Measurements from ENCODE around the gene NEURL1.

The NEURL1 gene

DNA sequence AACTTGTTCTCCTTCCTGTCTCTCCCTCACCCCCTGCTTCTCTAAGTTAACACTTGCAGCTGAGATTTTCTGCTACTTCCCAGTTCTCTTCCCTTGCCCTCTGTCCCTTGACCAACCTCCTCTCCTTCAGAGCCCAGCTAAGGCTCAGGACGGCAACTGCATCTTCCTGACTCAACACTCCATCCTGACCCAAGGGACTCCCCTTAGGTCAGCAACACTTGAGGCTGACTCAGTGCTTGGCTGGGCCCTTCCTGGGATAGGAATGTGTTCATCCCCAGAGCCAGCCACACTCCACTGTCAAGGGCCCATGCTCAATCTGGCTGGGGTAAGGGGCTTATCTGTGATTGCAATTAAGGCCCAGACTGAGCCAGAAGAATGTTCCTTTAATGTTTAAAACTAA lies 44.8 kb upstream of the NEURL1 start:
- no peak for DNase-seq (ENCODE audit: low read depth)
- TF ChIP-seq POLR2A (IDR thresholded peaks at IDR 0.05; ENCODE audit: extremely low read depth, insufficient read length) = no peak
- TF ChIP-seq, protein P1, sequence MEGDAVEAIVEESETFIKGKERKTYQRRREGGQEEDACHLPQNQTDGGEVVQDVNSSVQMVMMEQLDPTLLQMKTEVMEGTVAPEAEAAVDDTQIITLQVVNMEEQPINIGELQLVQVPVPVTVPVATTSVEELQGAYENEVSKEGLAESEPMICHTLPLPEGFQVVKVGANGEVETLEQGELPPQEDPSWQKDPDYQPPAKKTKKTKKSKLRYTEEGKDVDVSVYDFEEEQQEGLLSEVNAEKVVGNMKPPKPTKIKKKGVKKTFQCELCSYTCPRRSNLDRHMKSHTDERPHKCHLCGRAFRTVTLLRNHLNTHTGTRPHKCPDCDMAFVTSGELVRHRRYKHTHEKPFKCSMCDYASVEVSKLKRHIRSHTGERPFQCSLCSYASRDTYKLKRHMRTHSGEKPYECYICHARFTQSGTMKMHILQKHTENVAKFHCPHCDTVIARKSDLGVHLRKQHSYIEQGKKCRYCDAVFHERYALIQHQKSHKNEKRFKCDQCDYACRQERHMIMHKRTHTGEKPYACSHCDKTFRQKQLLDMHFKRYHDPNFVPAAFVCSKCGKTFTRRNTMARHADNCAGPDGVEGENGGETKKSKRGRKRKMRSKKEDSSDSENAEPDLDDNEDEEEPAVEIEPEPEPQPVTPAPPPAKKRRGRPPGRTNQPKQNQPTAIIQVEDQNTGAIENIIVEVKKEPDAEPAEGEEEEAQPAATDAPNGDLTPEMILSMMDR (IDR thresholded peaks at IDR 0.05; ENCODE audit: low read depth, low read length) = no peak
- TF ChIP-seq, protein P2, sequence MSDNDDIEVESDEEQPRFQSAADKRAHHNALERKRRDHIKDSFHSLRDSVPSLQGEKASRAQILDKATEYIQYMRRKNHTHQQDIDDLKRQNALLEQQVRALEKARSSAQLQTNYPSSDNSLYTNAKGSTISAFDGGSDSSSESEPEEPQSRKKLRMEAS (IDR thresholded peaks at IDR 0.05; ENCODE audit: low read depth, low read length) = no peak
- TF ChIP-seq MYC (IDR thresholded peaks at IDR 0.05; ENCODE audit: low read depth, low read length) = no peak
- H3K4me3 ChIP-seq (ENCODE audit: low read depth, low read length) = no peak overlapping the region

DNA sequence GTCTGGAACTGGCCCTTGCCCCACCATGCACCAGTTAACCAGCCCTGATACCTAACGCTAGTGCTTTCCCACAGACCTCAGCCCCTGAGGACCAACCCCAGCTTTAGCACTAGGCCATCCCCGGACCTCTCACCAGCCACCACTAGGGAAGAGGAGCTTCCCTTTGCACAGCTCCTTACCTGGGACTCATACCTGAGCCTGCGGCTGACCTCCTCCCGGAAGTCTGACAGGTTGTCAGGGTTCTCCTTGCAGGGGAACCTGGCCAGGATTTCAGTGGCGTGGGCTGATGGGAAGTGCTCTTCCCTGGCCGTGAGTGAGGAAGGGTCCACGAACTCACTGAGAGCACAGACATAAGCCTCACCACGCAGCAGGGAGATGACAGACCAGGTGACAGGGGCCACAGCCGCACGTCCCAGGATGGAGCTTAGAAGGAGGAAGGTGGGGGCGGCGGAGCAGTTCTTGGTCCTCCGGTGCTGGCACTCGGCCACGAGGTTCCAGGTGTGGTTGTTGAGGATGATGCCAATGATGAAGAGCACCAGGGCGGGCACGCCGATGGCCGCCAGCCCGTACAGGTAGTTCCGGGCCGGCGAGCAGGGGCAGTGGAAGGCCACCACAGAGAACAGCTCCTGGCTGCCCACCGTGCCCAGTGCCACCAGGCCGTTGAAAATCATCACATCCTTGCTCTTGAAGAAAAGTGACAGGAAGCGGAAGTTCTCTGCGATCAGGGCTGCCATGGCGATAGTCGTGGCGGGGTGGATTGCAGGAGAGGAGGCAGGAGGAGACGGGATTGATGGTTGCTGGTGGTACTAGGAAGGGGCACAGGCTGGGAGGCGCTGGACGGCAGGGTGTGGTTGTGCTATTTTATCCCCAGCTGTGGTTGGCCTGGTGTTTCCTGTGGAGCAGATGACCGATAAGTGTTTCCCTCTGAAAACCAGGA lies 44.0 kb upstream of the NEURL1 start:
- no peak for DNase-seq (ENCODE audit: low read depth)
- H3K4me3 ChIP-seq (ENCODE audit: low read depth, low read length) = no peak overlapping the region
- TF ChIP-seq, protein P2 (IDR thresholded peaks at IDR 0.05; ENCODE audit: low read depth, low read length) = no peak
- TF ChIP-seq, protein P1 (IDR thresholded peaks at IDR 0.05; ENCODE audit: low read depth, low read length) = no peak
- TF ChIP-seq MYC (IDR thresholded peaks at IDR 0.05; ENCODE audit: low read depth, low read length) = no peak
- no peak for TF ChIP-seq POLR2A (IDR thresholded peaks at IDR 0.05; ENCODE audit: extremely low read depth, insufficient read length)

DNA sequence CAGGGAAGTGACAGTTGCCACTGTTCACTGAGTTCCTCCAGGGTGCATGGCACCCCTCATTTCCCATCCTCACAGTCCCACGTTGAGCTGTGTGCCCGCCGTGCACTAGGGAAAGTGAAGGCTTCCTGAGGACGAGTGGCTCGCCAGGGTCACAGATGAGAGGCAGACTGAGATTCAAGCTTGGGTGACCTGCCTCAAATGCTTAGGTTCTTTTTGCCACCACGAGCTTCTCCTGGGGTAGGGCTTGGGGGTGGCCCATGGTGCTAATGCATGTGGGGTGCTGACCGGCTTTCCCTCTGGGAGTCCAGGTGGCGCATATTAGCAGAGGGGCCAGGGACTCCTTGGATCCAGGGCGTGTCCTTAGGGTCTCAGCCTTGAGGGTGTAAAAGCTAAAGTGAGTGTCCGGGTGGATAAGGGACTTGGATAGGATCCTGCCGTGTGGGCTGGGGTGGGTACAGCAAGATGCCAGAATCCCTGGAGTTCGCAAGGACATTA lies 43.3 kb upstream of the NEURL1 start:
- H3K4me3 ChIP-seq (ENCODE audit: low read depth, low read length) = no peak overlapping the region
- DNase-seq (ENCODE audit: low read depth) = no peak
- no peak for TF ChIP-seq POLR2A (IDR thresholded peaks at IDR 0.05; ENCODE audit: extremely low read depth, insufficient read length)
- TF ChIP-seq, protein P2 (IDR thresholded peaks at IDR 0.05; ENCODE audit: low read depth, low read length) = no peak
- TF ChIP-seq MYC (IDR thresholded peaks at IDR 0.05; ENCODE audit: low read depth, low read length) = no peak
- TF ChIP-seq, protein P1 (IDR thresholded peaks at IDR 0.05; ENCODE audit: low read depth, low read length) = no peak

DNA sequence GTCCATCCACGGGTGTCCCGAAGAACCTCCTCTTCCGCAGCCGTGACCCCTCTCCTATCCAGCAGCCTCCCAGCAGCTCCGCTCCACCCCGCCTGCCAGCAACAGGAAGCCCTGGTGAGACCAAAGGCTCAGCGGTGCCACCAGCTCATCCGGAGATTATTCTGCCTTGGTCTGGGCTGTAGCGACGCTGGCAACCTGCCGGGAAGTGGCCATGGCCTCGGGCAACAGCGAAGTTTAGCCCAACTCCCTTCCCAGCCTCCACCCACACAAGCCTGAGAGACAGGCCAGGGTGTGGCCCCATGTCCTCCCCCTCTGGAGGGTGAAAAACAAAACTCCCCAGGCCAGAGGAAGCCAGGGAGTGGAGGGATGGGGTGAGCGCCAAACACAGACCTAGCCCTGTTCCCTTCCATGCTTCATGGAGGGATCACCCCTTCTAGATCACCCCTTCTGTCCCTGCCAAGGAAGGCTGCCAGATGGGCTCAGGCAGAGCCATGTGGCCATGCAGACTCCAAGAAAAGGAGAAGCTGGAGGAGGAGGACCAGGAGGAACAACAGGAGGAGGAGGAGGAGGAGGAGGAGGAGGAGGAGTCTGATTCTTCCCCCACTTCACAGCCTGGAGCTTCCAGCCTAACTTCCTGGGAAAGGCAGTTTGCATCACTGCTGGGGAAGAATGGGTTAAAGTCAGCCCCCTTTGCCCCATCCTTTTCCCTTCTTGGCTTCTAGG lies 42.3 kb upstream of the NEURL1 start:
- TF ChIP-seq MYC (IDR thresholded peaks at IDR 0.05; ENCODE audit: low read depth, low read length) = no peak
- no peak for TF ChIP-seq POLR2A (IDR thresholded peaks at IDR 0.05; ENCODE audit: extremely low read depth, insufficient read length)
- TF ChIP-seq, protein P1 (IDR thresholded peaks at IDR 0.05; ENCODE audit: low read depth, low read length) = no peak
- TF ChIP-seq, protein P2 (IDR thresholded peaks at IDR 0.05; ENCODE audit: low read depth, low read length) = no peak
- no peak overlapping the region for H3K4me3 ChIP-seq (ENCODE audit: low read depth, low read length)
- no peak for DNase-seq (ENCODE audit: low read depth)

DNA sequence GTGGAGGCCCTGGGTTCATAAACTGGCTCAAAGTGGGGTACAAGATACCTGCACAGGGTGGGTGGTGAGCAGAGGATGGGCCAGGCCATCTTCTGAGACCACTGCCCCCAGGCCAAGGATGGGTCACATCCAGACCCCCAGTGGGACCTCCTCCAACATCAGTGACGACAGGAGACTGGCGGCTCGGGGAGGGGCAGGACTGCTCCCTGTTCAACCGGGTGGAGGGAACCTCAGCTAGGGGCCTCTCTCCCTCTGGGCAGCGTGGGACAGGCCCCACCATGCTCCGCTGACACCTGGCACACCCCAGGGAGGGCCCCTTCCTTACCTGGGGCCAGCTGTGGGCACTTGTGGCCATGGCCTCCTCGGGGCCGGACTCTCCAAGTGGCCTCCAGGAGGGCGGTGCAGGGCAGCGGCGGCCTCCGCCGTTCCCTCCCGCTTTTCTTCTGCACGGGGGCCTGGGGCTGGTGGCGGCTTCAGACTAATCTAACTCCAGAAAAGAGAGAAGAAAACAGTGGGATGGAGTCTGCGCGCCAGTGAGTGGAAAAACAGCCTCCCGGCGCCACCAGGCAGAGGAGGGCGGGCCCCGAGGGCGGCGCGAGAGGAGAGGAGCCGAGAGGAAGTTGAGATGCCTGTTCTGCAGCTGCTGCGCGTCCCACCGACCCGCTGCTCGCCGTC lies 41.5 kb upstream of the NEURL1 start, which contains the start of gene CALHM2:
CALHM2 (minus strand) TSS at position 540 of the 675 bp plus-strand sequence. CDS start 2,429 bp downstream, outside the sequence.
- no peak for DNase-seq (ENCODE audit: low read depth)
- TF ChIP-seq POLR2A (IDR thresholded peaks at IDR 0.05; ENCODE audit: extremely low read depth, insufficient read length) (no peak), MYC (IDR thresholded peaks at IDR 0.05; ENCODE audit: low read depth, low read length) (no peak)
- TF ChIP-seq, protein P2 (IDR thresholded peaks at IDR 0.05; ENCODE audit: low read depth, low read length) = no peak
- TF ChIP-seq, protein P1 (IDR thresholded peaks at IDR 0.05; ENCODE audit: low read depth, low read length) = no peak
- no peak within 1 kb of the TSS for H3K4me3 ChIP-seq (ENCODE audit: low read depth, low read length)

Measured in NB4 (cell line).